Gastrocnemius medialis (tissue), 4 donors: ENCODE data around the gene ZIM2. TPM values are rescaled to one million over a fixed set of nuclear protein-coding genes. Genes with fewer than 3 reads are reported as not detected.

Experiments
- ATAC-seq, 2 donors: fragments of 150-250 bp; one replicate each; pipeline ENCODE4 v1.9.1; 2016
- DNase-seq, 2 donors: peaks; one replicate each; pipeline ENCODE4 v3.0.0-alpha.2; 2019
- H3K27ac ChIP-seq, 4 donors: fragments of 200-600 bp; sonication (generic); 1 replicate in 1 of 4; 2 replicates in 3 of 4; pipeline ENCODE4 v1.5.1; 2016 to 2018; ENCODE audit warnings: mild to moderate bottlenecking in 2 of 4, moderate library complexity in 1 of 4
- H3K27me3 ChIP-seq, 3 donors: fragments of 200-600 bp; sonication (generic) in 2 of 3; 1 replicate in 1 of 3; 2 replicates in 2 of 3; pipeline versions ENCODE4 v1.5.1 to v1.6.0; 2016 to 2019; ENCODE audit warnings: mild to moderate bottlenecking in 1 of 3, moderate library complexity in 1 of 3
- H3K36me3 ChIP-seq, 2 donors: fragments of 200-600 bp; sonication (generic) in 1 of 2; one replicate each; pipeline ENCODE4 v1.5.1; 2017 to 2018
- H3K4me1 ChIP-seq, 2 donors: fragments of 200-600 bp; sonication (generic) in 1 of 2; one replicate each; pipeline ENCODE4 v1.5.1; 2016 to 2017; ENCODE audit warnings: mild to moderate bottlenecking in 2 of 2
- H3K4me3 ChIP-seq, 4 donors: fragments of 200-600 bp; sonication (generic) in 3 of 4; 1 replicate in 1 of 4; 2 replicates in 3 of 4; pipeline ENCODE4 v1.5.1; 2016 to 2019; ENCODE audit warnings: mild to moderate bottlenecking in 2 of 4
- H3K9me3 ChIP-seq, 3 donors: fragments of 200-600 bp; sonication (generic) in 2 of 3; 1 replicate in 1 of 3; 2 replicates in 2 of 3; pipeline ENCODE4 v1.5.1; 2016 to 2019
- POLR2A ChIP-seq, 2 donors: fragments of 450-650 bp; IDR thresholded peaks; one replicate each; pipeline ENCODE4 v1.6.1; 2017; ENCODE audit warnings: antibody characterized with exemption in 2 of 2, mild to moderate bottlenecking in 2 of 2, moderate library complexity in 2 of 2
- in situ Hi-C, 4 donors: fragments of 200-750 bp; cut with MboI; loops; one replicate each; pipeline versions ENCODE4 v1.15.0 to v1.8.0; 2017; ENCODE audit warnings: low sequenced_read_pairs in 4 of 4
- intact Hi-C: fragments of 100-400 bp; cut with DNase I; formaldehyde crosslinking; loops from one replicate; pipeline ENCODE4 v1.15.1; 2023; ENCODE audit warnings: low total_unique reads
- total RNA-seq, 4 donors: library from RNA; depleted of rRNA; stranded (reverse); fragments of >200 nt; gene quantifications; one replicate each; pipeline versions ENCODE4 v1.1.0 to v1.2.3, GENCODE V29; 2016
- TF ChIP-seq, protein P1 (sequence below), 5 experiments: fragments of 450-650 bp in 3 of 5; fragments of 200-600 bp in 2 of 5; sonication (generic) in 2 of 5; IDR thresholded peaks in 4 of 5; conservative IDR thresholded peaks in 1 of 5; 1 replicate in 4 of 5; 2 replicates in 1 of 5; pipeline ENCODE4 v1.5.1; 2016 to 2019; ENCODE audit warnings: antibody characterized with exemption in 5 of 5, mild to moderate bottlenecking in 3 of 5, moderate library complexity in 3 of 5

ZIM2 gene
- total RNA-seq, 4 donors from 2014 or later, result 3.2 TPM; not detected in 3

DNA sequence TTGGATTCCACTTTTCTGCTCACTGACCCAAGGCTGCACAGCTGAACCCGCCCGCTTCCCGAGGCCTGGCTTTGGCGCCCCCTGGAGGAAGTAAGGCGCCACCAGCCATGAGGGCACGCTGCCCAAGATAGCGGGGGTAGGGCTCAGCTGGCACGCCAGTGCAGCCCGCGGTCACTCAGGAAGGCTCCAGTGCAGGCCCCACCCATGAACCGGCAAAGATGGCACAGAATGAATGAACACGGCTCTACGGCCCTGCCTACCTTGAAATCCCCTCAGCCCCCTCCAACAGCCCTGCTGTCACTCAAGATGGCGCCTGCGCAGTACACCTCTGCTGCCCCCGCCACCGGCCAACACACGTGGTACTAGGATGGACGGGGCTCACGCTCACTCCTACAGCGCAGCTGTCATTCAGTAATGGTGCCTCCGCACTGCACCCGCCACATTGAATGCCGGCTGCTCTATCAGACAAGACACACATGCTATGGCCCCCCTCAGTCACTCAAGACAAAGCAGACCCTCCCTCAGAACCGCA is 3.0 kb downstream of the ZIM2 start:
- in situ Hi-C loops (no loop called here), intact Hi-C loops (loop anchor here (10.0 kb wide), 1 partner anchor 443 kb away; the partner anchor contains the start of gene ZNF582)
- no peak for ATAC-seq
- H3K9me3 ChIP-seq, result no peaks in the 10 kb centered on the region
- TF ChIP-seq, protein P1, sequence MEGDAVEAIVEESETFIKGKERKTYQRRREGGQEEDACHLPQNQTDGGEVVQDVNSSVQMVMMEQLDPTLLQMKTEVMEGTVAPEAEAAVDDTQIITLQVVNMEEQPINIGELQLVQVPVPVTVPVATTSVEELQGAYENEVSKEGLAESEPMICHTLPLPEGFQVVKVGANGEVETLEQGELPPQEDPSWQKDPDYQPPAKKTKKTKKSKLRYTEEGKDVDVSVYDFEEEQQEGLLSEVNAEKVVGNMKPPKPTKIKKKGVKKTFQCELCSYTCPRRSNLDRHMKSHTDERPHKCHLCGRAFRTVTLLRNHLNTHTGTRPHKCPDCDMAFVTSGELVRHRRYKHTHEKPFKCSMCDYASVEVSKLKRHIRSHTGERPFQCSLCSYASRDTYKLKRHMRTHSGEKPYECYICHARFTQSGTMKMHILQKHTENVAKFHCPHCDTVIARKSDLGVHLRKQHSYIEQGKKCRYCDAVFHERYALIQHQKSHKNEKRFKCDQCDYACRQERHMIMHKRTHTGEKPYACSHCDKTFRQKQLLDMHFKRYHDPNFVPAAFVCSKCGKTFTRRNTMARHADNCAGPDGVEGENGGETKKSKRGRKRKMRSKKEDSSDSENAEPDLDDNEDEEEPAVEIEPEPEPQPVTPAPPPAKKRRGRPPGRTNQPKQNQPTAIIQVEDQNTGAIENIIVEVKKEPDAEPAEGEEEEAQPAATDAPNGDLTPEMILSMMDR (IDR thresholded peaks at IDR 0.05 in 4 of 5, conservative IDR thresholded peaks at IDR 0.05 in 1 of 5), result peak in 2 of 5 experiments; percentile 30 to 35
- no peak for TF ChIP-seq POLR2A (IDR thresholded peaks at IDR 0.05)
- peak overlapping the region; percentile 0 to 51 (median 42) for H3K4me3 ChIP-seq
- no peaks in the 10 kb centered on the region for H3K27me3 ChIP-seq
- H3K27ac ChIP-seq, result peak overlapping the region in 2 of 4 donors; percentile 65 to 67
- H3K36me3 ChIP-seq, result no peaks in the 10 kb centered on the region
- peak; percentile 4 to 39 for DNase-seq
- H3K4me1 ChIP-seq, result no peaks in the 10 kb centered on the region

DNA sequence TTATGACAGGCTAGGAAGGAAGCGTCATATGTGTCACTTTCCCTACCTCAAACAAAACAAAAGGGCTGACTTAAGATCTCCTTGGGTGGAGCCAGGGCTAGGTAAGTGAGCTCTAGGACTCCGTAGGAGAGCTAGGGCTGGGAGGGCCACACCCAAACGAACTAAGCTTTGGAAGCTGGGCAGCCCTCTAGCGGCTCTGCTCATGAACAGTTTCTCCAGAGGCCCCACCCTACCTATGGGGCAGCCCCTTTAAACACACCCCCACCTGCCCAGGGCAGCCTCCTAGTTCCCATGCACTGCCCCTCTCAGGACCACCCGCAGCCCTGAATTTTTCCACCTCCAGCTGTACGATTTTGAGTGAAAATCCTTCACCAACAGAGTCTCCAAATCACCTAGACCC is 3.5 kb downstream of the ZIM2 start:
- Histone ChIP-seq H3K27ac (no peak overlapping the region), H3K9me3 (no peaks in the 10 kb centered on the region), H3K27me3 (no peaks in the 10 kb centered on the region), H3K36me3 (no peaks in the 10 kb centered on the region), H3K4me1 (no peaks in the 10 kb centered on the region), H3K4me3 (peak overlapping the region in 1 of 4 donors; percentile 47)
- in situ Hi-C loops (no loop called here), intact Hi-C loops (loop anchor here (10.0 kb wide), 1 partner anchor 442 kb away; the partner anchor contains the start of gene ZNF582)
- TF ChIP-seq, protein P1 (IDR thresholded peaks at IDR 0.05 in 4 of 5, conservative IDR thresholded peaks at IDR 0.05 in 1 of 5), result no peak
- no peak for TF ChIP-seq POLR2A (IDR thresholded peaks at IDR 0.05)
- ATAC-seq (no peak), DNase-seq (no peak)

DNA sequence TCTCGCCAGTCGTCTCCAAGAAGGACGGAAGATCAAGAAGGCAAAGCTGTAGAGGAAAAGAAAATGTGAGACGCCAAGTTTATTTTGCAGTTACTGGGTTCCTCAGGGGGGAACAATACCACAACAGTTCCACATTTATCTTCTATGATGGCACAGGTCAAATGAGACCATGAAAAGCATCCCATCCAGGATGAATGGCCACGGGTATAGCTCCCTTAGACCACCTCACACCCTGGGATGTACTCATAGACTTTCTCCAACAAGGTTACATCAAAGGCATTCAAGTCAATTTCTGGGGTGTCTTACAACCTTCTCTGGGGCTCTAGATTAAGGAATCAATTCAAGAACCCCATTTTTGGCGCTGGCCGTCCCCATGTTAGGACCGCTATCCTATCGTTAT is 4.5 kb downstream of the ZIM2 start:
- Histone ChIP-seq H3K4me1 (no peaks in the 10 kb centered on the region), H3K36me3 (no peaks in the 10 kb centered on the region), H3K9me3 (no peaks in the 10 kb centered on the region), H3K27me3 (no peaks in the 10 kb centered on the region), H3K4me3 (no peak overlapping the region), H3K27ac (no peak overlapping the region)
- DNase-seq (no peak), ATAC-seq (no peak)
- in situ Hi-C loops (no loop called here), intact Hi-C loops (loop anchor here (10.0 kb wide), 1 partner anchor 441 kb away; the partner anchor contains the start of gene ZNF582)
- no peak for TF ChIP-seq POLR2A (IDR thresholded peaks at IDR 0.05)
- TF ChIP-seq, protein P1 (IDR thresholded peaks at IDR 0.05 in 4 of 5, conservative IDR thresholded peaks at IDR 0.05 in 1 of 5), result no peak

DNA sequence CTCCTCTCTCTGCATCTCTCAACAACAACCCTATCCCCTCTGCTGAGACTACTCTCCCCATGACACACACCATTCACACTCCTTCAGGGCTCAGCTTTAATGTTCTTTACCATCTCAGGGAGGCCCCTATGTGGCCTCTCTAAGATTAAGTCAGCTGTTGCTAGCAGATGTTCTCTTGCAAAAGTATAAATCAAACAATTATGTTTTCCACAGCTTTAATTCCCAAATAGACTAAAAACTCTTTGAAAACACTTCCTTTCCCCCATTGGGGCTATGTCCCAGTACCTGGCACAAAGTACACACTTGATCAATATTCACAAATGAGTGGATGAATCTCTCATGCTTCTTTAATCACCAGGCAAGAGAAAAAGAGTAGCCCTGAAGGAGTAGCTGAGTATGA is 5.1 kb downstream of the ZIM2 start:
- DNase-seq, result no peak
- no peak overlapping the region for H3K4me3 ChIP-seq

More for the DNA sequence above, 5.1 kb downstream of the ZIM2 start:
- intact Hi-C loops (loop anchor here (10.0 kb wide), 1 partner anchor 441 kb away; the partner anchor contains the start of gene ZNF582), in situ Hi-C loops (no loop called here)
- no peak for ATAC-seq
- Histone ChIP-seq H3K9me3 (no peaks in the 10 kb centered on the region), H3K27me3 (no peaks in the 10 kb centered on the region), H3K36me3 (no peaks in the 10 kb centered on the region), H3K27ac (no peak overlapping the region), H3K4me1 (no peaks in the 10 kb centered on the region)
- TF ChIP-seq POLR2A (IDR thresholded peaks at IDR 0.05), result no peak
- TF ChIP-seq, protein P1 (IDR thresholded peaks at IDR 0.05 in 4 of 5, conservative IDR thresholded peaks at IDR 0.05 in 1 of 5), result no peak
